Transverse colon (tissue), 4 donors: ENCODE data around the gene PRKCZ. TPM values are rescaled to one million over a fixed set of nuclear protein-coding genes. Genes with fewer than 3 reads are reported as not detected.

ENCODE experiments used
- DNase-seq: peaks from one replicate; pipeline ENCODE4 v3.0.0-alpha.2; 2019
- H3K27ac ChIP-seq, 4 donors: fragments of 200-600 bp; sonication (generic); 2 replicates each; pipeline ENCODE4 v1.5.1; 2016 to 2018; ENCODE audit warnings: inconsistent platforms in 4 of 4
- H3K27me3 ChIP-seq: fragments of 200-600 bp; sonication (generic); 2 replicates; pipeline ENCODE4 v1.5.1; 2017; ENCODE audit warnings: inconsistent platforms
- H3K36me3 ChIP-seq, 4 donors: fragments of 200-600 bp; sonication (generic); 2 replicates each; pipeline ENCODE4 v1.5.1; 2017 to 2019; ENCODE audit warnings: inconsistent platforms in 4 of 4
- H3K4me1 ChIP-seq, 4 donors: fragments of 200-600 bp; sonication (generic); 2 replicates each; pipeline ENCODE4 v1.5.1; 2017 to 2020; ENCODE audit warnings: inconsistent platforms in 4 of 4
- H3K4me3 ChIP-seq, 4 donors: fragments of 200-600 bp; sonication (generic); 1 replicate in 1 of 4; 2 replicates in 3 of 4; pipeline versions ENCODE4 v1.5.1 to v1.6.1; 2017 to 2019; ENCODE audit warnings: inconsistent platforms in 4 of 4
- H3K9me3 ChIP-seq, 2 donors: fragments of 200-600 bp; sonication (generic); 2 replicates each; pipeline ENCODE4 v1.5.1; 2017 to 2019; ENCODE audit warnings: inconsistent platforms in 2 of 2
- EP300 ChIP-seq: sonication (generic); formaldehyde crosslinking; IDR thresholded peaks from one replicate; pipeline ENCODE4 v1.6.1; 2017; ENCODE audit warnings: antibody characterized with exemption, low read depth
- POLR2A ChIP-seq: fragments of 450-650 bp; IDR thresholded peaks from one replicate; pipeline ENCODE4 v1.6.1; 2016; ENCODE audit warnings: antibody characterized with exemption, mild to moderate bottlenecking, moderate library complexity
- POLR2AphosphoS5 ChIP-seq, 3 donors: sonication (generic); formaldehyde crosslinking; IDR thresholded peaks; one replicate each; pipeline ENCODE4 v1.6.1; 2016; ENCODE audit warnings: antibody characterized with exemption in 3 of 3
- WGBS, 2 donors: methylation state at CpG; one replicate each; pipeline ENCODE4 v1.1.5; 2018; ENCODE audit warnings: low coverage in 1 of 2; 5-methylcytosine and 5-hydroxymethylcytosine counted together
- in situ Hi-C, 4 donors: fragments of 200-750 bp; cut with MboI; loops; one replicate each; pipeline versions ENCODE4 v1.15.0 to v1.15.1; 2017; ENCODE audit warnings: low sequenced_read_pairs in 3 of 4, low pct_ligation_motif_present in 1 of 4, low pct_unique_long_range_greater_than_20kb in 1 of 4
- intact Hi-C: fragments of 100-400 bp; cut with DNase I; formaldehyde crosslinking; loops from one replicate; pipeline ENCODE4 v1.15.1; 2023; ENCODE audit warnings: low total_unique reads
- total RNA-seq, 4 donors: library from RNA; depleted of rRNA; stranded (reverse); fragments of >200 nt; gene quantifications; one replicate each; pipeline ENCODE4 v1.1.0, GENCODE V29; 2016
- TF ChIP-seq, protein P1 (sequence below), 5 experiments: fragments of 200-600 bp in 3 of 5; fragments of 450-650 bp in 2 of 5; sonication (generic) in 3 of 5; IDR thresholded peaks; 1 replicate in 2 of 5; 2 replicates in 3 of 5; pipeline ENCODE4 v1.5.1; 2016 to 2017; ENCODE audit warnings: antibody characterized with exemption in 5 of 5, inconsistent platforms in 3 of 5, mild to moderate bottlenecking in 2 of 5, moderate library complexity in 1 of 5

PRKCZ gene
- total RNA-seq, 4 donors from 2014 or later, result 48.6 to 96.7 (median 54.4) TPM

GRCh38 chr1:2169200-2169836 is 119.1 kb downstream of the PRKCZ start:
- Histone ChIP-seq H3K9me3 (no peaks in the 10 kb centered on the region), H3K4me1 (no peaks in the 10 kb centered on the region), H3K4me3 (no peak overlapping the region), H3K27me3 (no peaks in the 10 kb centered on the region), H3K36me3 (no peaks in the 10 kb centered on the region), H3K27ac (no peak overlapping the region)
- no peak for DNase-seq
- in situ Hi-C loops, result no loop called here
- TF ChIP-seq EP300 (no peak), POLR2A (no peak), POLR2AphosphoS5 (IDR thresholded peaks at IDR 0.05) (no peak)
- TF ChIP-seq, protein P1, sequence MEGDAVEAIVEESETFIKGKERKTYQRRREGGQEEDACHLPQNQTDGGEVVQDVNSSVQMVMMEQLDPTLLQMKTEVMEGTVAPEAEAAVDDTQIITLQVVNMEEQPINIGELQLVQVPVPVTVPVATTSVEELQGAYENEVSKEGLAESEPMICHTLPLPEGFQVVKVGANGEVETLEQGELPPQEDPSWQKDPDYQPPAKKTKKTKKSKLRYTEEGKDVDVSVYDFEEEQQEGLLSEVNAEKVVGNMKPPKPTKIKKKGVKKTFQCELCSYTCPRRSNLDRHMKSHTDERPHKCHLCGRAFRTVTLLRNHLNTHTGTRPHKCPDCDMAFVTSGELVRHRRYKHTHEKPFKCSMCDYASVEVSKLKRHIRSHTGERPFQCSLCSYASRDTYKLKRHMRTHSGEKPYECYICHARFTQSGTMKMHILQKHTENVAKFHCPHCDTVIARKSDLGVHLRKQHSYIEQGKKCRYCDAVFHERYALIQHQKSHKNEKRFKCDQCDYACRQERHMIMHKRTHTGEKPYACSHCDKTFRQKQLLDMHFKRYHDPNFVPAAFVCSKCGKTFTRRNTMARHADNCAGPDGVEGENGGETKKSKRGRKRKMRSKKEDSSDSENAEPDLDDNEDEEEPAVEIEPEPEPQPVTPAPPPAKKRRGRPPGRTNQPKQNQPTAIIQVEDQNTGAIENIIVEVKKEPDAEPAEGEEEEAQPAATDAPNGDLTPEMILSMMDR (IDR thresholded peaks at IDR 0.05), result no peak
- WGBS, 2 donors, result 95% methylated on average over 35 of the region's 43 CpGs; no CpG with 5 or more reads in 1 of the 2 donors
- intact Hi-C loops, result no loop called here

- no peak overlapping the region for H3K4me3 ChIP-seq
- H3K27me3 ChIP-seq, result no peaks in the 10 kb centered on the region
- in situ Hi-C loops, result no loop called here
- no peaks in the 10 kb centered on the region for H3K9me3 ChIP-seq
- H3K4me1 ChIP-seq, result no peaks in the 10 kb centered on the region
- H3K36me3 ChIP-seq, result no peaks in the 10 kb centered on the region
- TF ChIP-seq POLR2A (no peak), EP300 (no peak)
- TF ChIP-seq, protein P1 (IDR thresholded peaks at IDR 0.05), result no peak
- intact Hi-C loops, result loop anchor here (5.0 kb wide), 1 partner anchor 38 kb away; no protein-coding TSS in a partner anchor
- WGBS, 2 donors, result 68 to 75% methylated on average over 5 to 11 of the region's 11 CpGs
- H3K27ac ChIP-seq, result no peak overlapping the region
- no peak for DNase-seq
These were observed 120.0 kb downstream of the PRKCZ start for GRCh38 chr1:2170211-2170610.

DNA sequence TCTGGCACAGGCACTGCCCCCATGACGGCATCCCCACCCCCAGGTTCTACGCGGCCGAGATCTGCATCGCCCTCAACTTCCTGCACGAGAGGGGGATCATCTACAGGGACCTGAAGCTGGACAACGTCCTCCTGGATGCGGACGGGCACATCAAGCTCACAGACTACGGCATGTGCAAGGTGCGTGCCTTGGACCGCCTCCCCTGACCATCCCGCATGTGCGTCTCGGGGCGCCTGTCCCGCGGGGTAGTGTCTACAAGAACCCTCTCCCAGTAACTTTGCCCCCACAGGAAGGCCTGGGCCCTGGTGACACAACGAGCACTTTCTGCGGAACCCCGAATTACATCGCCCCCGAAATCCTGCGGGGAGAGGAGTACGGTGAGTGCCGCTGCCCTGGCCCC is 121.8 kb downstream of the PRKCZ start:
- H3K36me3 ChIP-seq, result no peaks in the 10 kb centered on the region
- intact Hi-C loops, result loop anchor here (5.0 kb wide), 1 partner anchor 40 kb away; no protein-coding TSS in a partner anchor
- 96% methylated on average over 26 of the region's 26 CpGs; no CpG with 5 or more reads in 1 of the 2 donors for WGBS, 2 donors

DNA sequence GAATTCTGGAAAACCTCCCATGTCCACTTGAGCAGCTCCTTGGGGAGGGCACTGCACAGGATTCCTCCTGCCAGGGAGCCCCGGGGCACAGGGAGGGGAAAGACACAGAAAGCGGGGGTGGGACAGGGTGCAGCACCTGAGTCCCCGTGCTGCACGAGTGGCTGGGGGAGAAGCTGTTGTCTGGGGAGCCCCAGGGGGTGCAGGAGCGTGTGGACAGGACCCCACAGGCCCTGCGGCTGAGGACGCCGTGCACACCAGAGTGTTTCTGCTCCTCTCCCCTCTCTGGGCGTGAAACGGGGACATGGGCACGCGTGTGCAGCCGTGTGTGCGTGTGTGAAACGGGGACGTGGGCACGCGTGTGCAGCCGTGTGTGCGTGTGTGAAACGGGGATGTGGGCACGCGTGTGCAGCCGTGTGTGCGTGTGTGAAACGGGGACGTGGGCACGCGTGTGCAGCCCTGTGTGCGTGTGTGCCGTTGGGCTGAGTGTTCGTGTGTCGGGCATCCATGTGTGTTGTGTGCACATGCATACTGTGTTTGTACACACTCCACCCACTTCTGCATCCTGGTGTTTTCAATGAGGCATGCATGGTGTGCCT is 122.4 kb downstream of the PRKCZ start:
- intact Hi-C loops, result loop anchor here (5.0 kb wide), 1 partner anchor 40 kb away; no protein-coding TSS in a partner anchor
- no peak overlapping the region for H3K27ac ChIP-seq
- no peaks in the 10 kb centered on the region for H3K27me3 ChIP-seq
- WGBS, 2 donors, result 92% methylated on average over 33 of the region's 33 CpGs; no CpG with 5 or more reads in 1 of the 2 donors
- no peaks in the 10 kb centered on the region for H3K4me1 ChIP-seq
- no peaks in the 10 kb centered on the region for H3K9me3 ChIP-seq
- no peak overlapping the region for H3K4me3 ChIP-seq
- DNase-seq, result no peak
- TF ChIP-seq POLR2AphosphoS5 (IDR thresholded peaks at IDR 0.05) (no peak), EP300 (no peak), POLR2A (no peak)
- TF ChIP-seq, protein P1 (IDR thresholded peaks at IDR 0.05), result no peak
- no peaks in the 10 kb centered on the region for H3K36me3 ChIP-seq
- in situ Hi-C loops, result no loop called here

More for the DNA sequence above, 121.8 kb downstream of the PRKCZ start:
- in situ Hi-C loops, result no loop called here
- no peaks in the 10 kb centered on the region for H3K4me1 ChIP-seq
- H3K4me3 ChIP-seq, result no peak overlapping the region
- H3K27me3 ChIP-seq, result no peaks in the 10 kb centered on the region
- no peak for TF ChIP-seq POLR2AphosphoS5 (IDR thresholded peaks at IDR 0.05)
- TF ChIP-seq, protein P1 (IDR thresholded peaks at IDR 0.05), result no peak
- no peak for TF ChIP-seq POLR2A
- TF ChIP-seq EP300, result no peak
- no peak overlapping the region for H3K27ac ChIP-seq
- no peaks in the 10 kb centered on the region for H3K9me3 ChIP-seq
- DNase-seq, result no peak
